ENCODE data around the gene HMG20B.

The HMG20B gene

GRCh38 chr19:3536429-3537100 is 36.2 kb upstream of the HMG20B start:
- in situ Hi-C loops (cut with HindIII; ENCODE audit: low sequenced_read_pairs): no loop called here

- in situ Hi-C loops (cut with HindIII; ENCODE audit: low sequenced_read_pairs): no loop called here
These were observed 35.7 kb upstream of the HMG20B start for GRCh38 chr19:3537101-3537437.

DNA sequence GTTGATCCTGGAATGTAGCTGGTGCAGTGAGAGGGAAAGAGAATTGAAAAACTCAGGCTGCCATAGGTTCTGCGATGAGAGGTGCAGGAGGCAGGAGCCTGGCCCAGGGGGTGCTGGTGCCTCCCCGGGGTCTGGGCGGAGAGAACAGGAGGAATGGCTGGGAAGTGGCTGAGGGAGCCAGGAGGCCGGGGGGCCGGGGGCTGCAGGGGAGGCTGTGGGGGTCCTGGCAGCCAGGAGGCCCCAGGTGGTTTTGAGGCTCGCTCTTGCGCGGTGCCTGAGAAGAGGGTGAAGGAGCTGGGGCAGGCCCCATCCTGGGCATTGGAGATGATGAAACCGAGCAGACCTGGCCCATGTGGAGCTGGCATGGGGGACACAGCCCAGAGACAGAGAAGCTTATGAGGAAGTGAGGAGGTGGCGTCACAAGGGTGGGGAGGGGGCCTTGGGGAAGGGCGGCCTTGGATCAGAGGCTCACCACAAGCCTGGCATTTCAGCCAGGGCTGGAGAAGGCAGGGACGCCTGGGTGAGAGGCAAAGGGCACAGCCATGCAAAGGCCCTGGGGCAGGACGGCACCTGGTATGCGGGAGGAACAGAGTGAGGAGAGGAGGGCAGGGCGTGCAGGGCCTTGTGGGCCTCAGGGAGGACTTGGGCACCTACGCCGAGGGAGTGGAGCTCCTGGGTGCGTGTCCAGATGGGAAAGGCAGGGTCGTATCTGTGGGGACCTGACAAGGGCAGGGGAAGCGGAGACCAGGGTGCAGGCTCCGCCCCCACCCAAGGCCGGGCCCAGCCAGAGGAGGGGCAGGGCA is 35.1 kb upstream of the HMG20B start:
- in situ Hi-C loops (cut with HindIII; ENCODE audit: low sequenced_read_pairs): no loop called here

- in situ Hi-C loops (cut with HindIII; ENCODE audit: low sequenced_read_pairs): no loop called here
These were observed 34.4 kb upstream of the HMG20B start for GRCh38 chr19:3538258-3538929.

DNA sequence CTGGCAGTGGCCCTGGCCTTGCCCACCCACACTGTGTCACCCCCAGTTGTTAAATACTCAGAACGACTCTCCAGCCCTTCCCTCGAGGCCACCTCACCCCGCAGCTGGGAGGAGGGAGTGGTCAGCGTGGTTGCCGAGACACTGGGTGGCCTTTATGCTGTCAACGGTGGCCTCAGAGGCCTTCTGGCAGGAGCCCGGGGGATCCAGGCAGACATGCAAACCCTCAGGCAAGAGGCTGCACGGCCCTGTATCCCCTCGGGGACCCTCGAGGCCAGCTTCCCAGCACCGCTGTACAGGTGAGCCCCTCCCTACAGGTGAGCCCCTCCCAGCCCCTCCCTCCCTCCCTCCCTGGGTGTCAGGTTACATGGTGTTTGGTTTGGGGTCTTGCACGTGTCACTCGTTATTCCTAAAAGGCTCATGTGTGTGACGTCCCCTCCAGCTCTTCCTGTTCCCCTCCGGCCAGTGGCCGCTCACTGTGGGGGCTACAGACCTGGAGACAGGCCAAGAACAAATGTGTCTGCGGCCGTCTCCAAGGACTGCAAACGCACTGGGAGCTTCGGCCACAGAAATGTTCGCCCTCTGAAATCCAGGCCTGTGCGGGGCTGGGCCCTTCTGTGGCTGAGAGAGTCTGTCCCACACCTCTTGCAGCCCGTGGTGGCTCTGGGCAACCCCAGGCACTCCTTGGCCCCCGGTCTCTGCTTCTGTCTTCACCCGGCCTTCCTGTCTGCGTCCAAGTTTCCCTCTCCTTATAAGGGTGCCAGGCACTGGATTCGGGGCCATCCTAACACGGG is 33.6 kb upstream of the HMG20B start, which contains the start of gene TEKTIP1:
TSS of gene TEKTIP1 (plus strand) at position 210 of the 791 bp plus-strand sequence. CDS start at position 214, 4 bp downstream.
- in situ Hi-C loops (cut with HindIII; ENCODE audit: low sequenced_read_pairs): no loop called here

DNA sequence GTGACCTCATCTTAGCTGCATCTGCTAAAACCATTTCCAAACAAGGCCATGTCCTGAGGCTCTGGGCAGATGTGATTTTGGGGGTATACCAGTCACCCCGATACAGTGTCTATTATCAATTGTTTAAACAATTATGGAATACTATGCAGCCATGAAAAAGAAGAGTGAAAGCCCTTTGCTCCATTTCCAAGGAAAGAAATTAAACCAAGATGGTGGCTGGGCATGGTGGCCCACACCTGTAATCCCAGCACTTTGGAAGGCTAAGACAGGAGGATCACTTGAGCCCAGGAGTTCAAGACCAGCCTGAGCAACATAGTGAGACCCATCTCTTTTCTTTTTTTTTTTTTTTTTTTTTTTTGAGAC is 33.0 kb upstream of the HMG20B start:
- in situ Hi-C loops (cut with HindIII; ENCODE audit: low sequenced_read_pairs): no loop called here

GRCh38 chr19:3543150-3544057 is 29.3 kb upstream of the HMG20B start:
- in situ Hi-C loops (cut with HindIII; ENCODE audit: low sequenced_read_pairs): no loop called here

DNA sequence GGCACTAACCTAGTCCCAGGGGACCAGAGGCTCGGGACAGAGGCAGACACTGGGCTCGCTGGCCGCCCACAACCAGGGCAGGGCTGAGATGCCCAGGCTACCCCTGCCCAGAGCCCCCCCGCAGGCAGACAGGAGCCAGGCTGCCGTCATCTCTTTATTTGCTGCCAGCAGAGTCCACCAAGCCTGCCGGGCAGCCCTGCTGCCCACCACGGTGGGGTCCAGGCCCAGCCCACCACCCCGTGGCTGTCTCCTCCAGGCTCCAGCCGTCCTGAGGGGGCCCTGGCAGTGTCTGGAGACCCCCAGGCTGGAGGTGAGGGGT is 28.7 kb upstream of the HMG20B start:
- in situ Hi-C loops (cut with HindIII; ENCODE audit: low sequenced_read_pairs): no loop called here

DNA sequence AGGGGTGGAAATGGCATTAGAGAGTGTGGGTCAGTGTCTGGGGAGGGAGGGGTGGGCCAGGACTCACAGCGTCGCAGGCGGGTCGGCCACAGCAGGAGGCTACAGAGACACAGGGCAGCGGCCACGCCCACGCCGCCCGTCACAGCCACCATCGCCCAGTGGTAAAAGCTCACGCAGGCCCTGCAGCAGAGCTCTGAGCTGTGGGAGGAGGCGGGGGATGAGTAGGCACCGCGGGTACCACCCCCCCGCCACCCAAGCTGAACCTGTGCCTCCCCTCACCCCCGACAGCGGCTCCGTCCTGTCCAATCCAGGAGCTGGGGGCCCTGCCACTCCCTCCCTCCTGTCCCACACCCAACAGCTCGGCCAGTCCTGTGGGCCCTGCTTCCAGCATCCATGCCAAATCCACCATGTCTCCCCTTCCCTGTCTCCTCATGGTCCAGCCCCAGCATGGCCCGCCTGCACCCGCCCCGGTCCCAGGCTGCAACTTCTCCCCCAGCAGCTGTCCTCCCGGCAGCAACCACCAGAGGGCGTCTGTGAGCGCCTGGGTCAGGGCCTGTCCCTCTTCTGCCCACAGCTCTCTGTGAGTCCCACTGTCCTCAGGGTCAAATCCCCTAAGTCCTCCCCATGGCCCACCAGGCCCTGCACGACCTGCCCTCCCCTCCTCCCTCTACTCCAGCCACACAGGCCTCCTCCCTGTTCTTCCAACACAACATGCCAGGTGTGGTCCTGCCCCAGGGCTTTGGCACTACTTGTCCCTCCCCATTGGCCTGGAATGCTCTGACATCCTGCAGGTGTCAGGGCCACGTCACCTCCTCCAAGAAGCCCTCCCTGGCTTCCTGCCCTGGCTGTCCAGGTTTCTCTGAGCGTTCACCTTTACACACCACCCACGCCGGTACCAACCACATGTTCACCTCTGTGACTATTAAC is 27.7 kb upstream of the HMG20B start:
- in situ Hi-C loops (cut with HindIII; ENCODE audit: low sequenced_read_pairs): no loop called here

GRCh38 chr19:3545669-3546034 is 27.1 kb upstream of the HMG20B start:
- in situ Hi-C loops (cut with HindIII; ENCODE audit: low sequenced_read_pairs): no loop called here

DNA sequence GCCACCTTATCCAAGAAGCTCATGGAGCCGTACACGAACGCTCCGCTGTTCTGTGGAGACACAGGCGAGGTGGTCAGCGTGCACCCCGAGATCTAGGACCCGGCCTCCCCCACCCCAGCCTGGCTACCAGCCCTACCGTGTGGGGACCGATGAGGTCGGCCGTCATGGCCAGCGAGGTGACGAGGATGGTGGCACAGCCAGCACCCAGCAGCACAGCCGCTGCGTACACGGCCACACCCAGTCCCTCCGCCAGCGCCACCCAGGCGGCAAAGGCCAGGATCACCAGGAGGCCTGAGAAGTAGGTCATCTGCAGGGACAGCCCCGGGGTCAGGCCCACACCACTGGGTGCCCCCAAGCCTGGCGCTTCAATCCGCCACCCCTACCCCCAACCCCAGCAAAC is 26.6 kb upstream of the HMG20B start:
- in situ Hi-C loops (cut with HindIII; ENCODE audit: low sequenced_read_pairs): no loop called here

DNA sequence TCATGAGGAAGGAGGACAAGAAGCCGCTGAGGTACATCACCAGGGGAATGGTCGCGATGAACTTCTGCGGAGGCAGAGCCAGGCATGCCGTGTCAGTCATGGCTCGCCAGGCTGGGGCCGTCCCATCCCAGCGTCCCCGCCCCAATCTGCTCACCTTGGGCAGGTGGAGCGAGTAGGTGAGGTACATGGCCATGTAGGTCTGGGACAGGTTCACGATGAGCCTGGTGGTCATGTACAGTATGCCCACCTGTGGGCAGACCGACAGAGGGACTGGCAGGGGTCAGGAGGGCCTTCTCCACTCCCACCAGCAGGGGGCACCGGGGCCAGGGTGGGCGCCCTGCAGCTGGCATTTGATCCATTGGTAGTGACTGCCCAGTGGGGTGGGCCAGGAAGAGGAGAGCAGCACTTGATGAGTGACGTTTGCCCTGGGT is 25.4 kb upstream of the HMG20B start:
- in situ Hi-C loops (cut with HindIII; ENCODE audit: low sequenced_read_pairs): no loop called here

GRCh38 chr19:3547767-3548282 is 24.9 kb upstream of the HMG20B start:
- in situ Hi-C loops (cut with HindIII; ENCODE audit: low sequenced_read_pairs): no loop called here

- in situ Hi-C loops (cut with HindIII; ENCODE audit: low sequenced_read_pairs): no loop called here
These were observed 24.1 kb upstream of the HMG20B start for GRCh38 chr19:3548606-3549005.

- in situ Hi-C loops (cut with HindIII; ENCODE audit: low sequenced_read_pairs): no loop called here
These were observed 22.9 kb upstream of the HMG20B start for GRCh38 chr19:3549816-3550215.

DNA sequence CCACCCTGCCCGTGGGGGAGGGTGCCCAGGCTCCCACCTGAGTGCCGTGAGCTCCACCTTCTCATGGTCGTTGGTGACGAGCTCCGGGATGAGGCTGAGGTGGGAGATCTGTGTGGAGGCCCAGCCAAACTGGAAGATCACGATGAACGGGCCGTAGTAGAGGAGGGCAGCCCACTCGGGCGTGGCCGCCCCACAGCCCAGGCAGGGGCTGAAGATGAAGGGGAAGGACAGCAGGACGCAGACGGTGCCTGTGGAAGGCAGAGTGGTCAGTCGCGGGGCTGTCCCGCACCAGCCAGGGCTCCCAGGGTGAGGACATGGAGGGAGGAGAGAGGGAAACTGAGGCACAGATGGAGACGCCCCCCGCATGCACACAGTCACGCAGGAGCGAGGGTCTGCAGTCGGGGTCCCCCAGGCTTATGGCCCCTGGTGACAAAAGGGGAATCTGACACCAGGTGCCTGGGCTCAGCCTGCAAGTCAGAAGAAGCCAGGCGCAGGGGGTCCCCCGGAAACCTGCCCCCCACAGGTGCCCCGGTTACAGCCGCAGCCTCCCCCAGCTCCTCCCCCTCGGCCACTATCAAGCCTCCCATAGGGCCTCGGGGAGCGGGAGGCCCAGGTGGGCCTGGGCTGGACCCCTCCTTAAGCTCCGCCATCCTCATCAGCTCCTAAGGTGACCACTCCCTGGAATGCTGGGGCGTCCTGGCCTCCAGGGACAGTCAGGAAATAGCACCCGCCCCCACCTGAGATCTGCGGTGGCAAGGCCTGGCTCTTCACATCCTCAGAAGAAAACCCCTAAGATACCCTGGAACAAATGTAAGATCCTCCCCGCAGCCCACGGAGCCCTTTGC is 21.6 kb upstream of the HMG20B start:
- in situ Hi-C loops (cut with HindIII; ENCODE audit: low sequenced_read_pairs): no loop called here

GRCh38 chr19:3551792-3552095 is 21.0 kb upstream of the HMG20B start:
- in situ Hi-C loops (cut with HindIII; ENCODE audit: low sequenced_read_pairs): no loop called here
